ENCODE measurements around the gene EZR. TPM values are rescaled to one million over a fixed set of nuclear protein-coding genes. Genes with fewer than 3 reads are reported as not detected.

EZR gene
- total and polyA plus RNA-seq, 9 of the 15 experiments (the other 6 are each of a cell fraction or from before 2014, with no cell fraction given): 36.5 to 162 (median 104) TPM

DNA sequence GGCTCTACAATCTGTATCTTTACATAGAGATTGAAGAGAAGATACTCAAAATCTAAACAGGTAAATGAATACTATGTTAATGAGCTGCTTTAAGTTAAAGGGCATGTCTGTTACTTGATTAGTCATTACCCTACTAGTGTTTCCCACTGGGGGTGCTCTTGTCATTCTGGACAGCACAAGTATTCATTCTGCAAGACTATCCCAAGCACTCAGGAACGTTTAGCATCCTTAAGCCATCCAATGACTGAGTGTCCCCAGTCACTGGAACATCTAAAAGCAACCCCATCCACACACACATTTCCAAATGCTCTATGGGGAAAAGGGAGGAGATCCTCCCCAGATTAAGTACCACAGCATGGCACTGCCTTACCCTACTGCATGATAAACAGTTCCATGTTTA, 25.7 kb downstream of the EZR start (continued):
- TF ChIP-seq HSF4 (CRISPR knock-in tag; IDR thresholded peaks at IDR 0.05; ENCODE audit: borderline replicate concordance): no peak
- no peak for TF ChIP-seq ZNF184 (CRISPR knock-in tag; IDR thresholded peaks at IDR 0.05)
- peak; percentile 7 for TF ChIP-seq RBM25 (IDR thresholded peaks at IDR 0.05; ENCODE audit: low read depth, low read length, severe bottlenecking)
- no peak for TF ChIP-seq HLTF (IDR thresholded peaks at IDR 0.05)
- no peak for TF ChIP-seq ZBTB43 (CRISPR knock-in tag; IDR thresholded peaks at IDR 0.05)
- 0 out of 4 replicates have a peak, but pooled peaks of 1 of the 2 experiments have one; percentile 33 for TF ChIP-seq FOXK2 (conservative IDR thresholded peaks at IDR 0.05 in 1 of 2, IDR thresholded peaks at IDR 0.05 in 1 of 2; ENCODE audit: low read depth in 2 of 2)
- no peak for TF ChIP-seq ZNF12 (CRISPR knock-in tag; IDR thresholded peaks at IDR 0.05)
- TF ChIP-seq DACH1 (IDR thresholded peaks at IDR 0.05; ENCODE audit: partially characterized antibody): peak; percentile 19
- TF ChIP-seq ZNF444 (CRISPR knock-in tag; IDR thresholded peaks at IDR 0.05): no peak
- TF ChIP-seq, protein P1, sequence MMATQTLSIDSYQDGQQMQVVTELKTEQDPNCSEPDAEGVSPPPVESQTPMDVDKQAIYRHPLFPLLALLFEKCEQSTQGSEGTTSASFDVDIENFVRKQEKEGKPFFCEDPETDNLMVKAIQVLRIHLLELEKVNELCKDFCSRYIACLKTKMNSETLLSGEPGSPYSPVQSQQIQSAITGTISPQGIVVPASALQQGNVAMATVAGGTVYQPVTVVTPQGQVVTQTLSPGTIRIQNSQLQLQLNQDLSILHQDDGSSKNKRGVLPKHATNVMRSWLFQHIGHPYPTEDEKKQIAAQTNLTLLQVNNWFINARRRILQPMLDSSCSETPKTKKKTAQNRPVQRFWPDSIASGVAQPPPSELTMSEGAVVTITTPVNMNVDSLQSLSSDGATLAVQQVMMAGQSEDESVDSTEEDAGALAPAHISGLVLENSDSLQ (IDR thresholded peaks at IDR 0.05): no peak
- no peak for TF ChIP-seq ZNF253 (CRISPR knock-in tag; conservative IDR thresholded peaks at IDR 0.05)
- no peak for TF ChIP-seq HNRNPLL (IDR thresholded peaks at IDR 0.05; ENCODE audit: low read depth, low read length, poor library complexity, severe bottlenecking)
- TF ChIP-seq CCAR2 (IDR thresholded peaks at IDR 0.05; ENCODE audit: low read depth, low read length): no peak
- peak; percentile 36; the same call in 1 of the 2 replicates for TF ChIP-seq KLF16 (IDR thresholded peaks at IDR 0.05)
- 0 out of 2 replicates have a peak, but pooled peaks have one; percentile 22 for TF ChIP-seq TEAD4 (IDR thresholded peaks at IDR 0.05; ENCODE audit: low read length)
- TF ChIP-seq TEAD4 (CRISPR knock-in tag; IDR thresholded peaks at IDR 0.05; ENCODE audit: borderline replicate concordance): no peak
- TF ChIP-seq FOSL1 (tag; conservative IDR thresholded peaks at IDR 0.05): peak; percentile 59
- TF ChIP-seq ZNF212 (CRISPR knock-in tag; IDR thresholded peaks at IDR 0.05): no peak
- TF ChIP-seq OTX1 (CRISPR knock-in tag; IDR thresholded peaks at IDR 0.05): no peak
- TF ChIP-seq, protein P2, sequence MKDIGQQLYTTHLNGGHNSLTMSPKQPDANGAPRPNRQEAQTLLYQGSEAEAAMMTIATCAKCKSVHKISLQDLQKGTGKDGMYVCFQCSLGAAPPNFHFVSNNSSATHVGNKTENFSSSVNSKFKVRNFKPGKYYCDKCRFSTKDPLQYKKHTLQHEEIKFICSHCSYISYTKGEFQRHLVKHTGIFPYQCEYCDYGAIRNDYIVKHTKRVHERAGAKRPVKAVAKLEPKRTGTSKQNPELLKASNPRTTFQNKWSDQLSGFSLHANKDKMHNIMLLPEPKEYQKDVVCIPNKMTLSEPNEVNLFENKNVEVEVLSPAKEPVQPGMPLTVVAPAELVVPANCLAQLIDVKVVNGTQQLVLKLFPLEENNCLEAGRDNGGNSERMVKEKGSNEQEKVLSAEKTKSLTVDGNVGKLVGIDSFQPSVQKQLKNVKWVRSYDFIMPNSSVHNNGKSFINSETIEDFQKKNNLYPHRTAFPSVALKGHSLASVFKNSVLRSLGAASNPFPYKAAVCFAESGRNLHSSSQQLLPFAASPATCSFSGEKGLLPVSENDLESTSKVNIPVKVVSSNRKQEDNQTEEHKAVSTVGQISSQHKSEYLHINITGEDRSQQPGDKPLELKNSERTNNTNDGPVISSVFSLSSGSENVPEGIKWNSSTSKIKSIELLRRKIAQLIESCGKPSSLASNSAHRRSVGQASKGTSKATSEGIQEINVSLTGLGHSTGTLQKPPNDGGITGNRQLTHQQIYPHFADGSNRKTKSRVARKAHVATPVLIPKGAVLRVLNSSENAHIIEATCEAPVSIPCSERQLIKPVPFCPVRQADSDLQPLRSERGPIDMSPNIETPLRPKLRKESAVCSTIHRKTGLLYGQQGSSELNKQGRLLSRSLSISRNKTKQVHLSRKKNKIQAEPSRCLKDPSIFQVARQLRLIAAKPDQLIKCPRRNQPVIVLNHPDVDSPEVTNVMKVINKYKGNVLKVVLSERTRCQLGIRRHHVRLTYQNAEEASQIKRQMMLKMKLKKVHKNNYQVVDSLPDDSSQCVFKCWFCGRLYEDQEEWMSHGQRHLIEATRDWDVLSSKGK (CRISPR knock-in tag; IDR thresholded peaks at IDR 0.05): no peak
- peak in 1 of 2 experiments; percentile 38; a peak in 1 of 4 replicates for TF ChIP-seq MAZ (CRISPR knock-in tag; conservative IDR thresholded peaks at IDR 0.05 in 1 of 2, IDR thresholded peaks at IDR 0.05 in 1 of 2)
- peak; percentile 52 to 65; a peak in 3 of 4 replicates for TF ChIP-seq KDM1A (IDR thresholded peaks at IDR 0.05)
- TF ChIP-seq ZNF512 (tag; IDR thresholded peaks at IDR 0.05): no peak
- no peak for TF ChIP-seq SMAD2 (IDR thresholded peaks at IDR 0.05; ENCODE audit: low read depth, low read length)
